Esophagus muscularis mucosa (tissue), 4 donors: ENCODE data around the gene GNB1.

Experiments used
- CTCF ChIP-seq, 3 experiments: fragments of 200-600 bp in 2 of 3; fragments of 450-650 bp in 1 of 3; sonication (generic) in 2 of 3; IDR thresholded peaks; one replicate each; pipeline ENCODE4 v1.5.1; 2017 to 2019; ENCODE audit warnings: antibody characterized with exemption in 3 of 3, mild to moderate bottlenecking in 2 of 3, moderate library complexity in 1 of 3
- EP300 ChIP-seq: sonication (generic); formaldehyde crosslinking; IDR thresholded peaks from one replicate; pipeline ENCODE4 v1.6.1; 2017; ENCODE audit warnings: antibody characterized with exemption
- POLR2A ChIP-seq: fragments of 450-650 bp; IDR thresholded peaks from one replicate; pipeline ENCODE4 v1.6.1; 2017; ENCODE audit warnings: antibody characterized with exemption, moderate library complexity, mild to moderate bottlenecking, low read depth
- POLR2AphosphoS5 ChIP-seq, 2 donors: sonication (generic); formaldehyde crosslinking; IDR thresholded peaks; one replicate each; pipeline ENCODE4 v1.6.1; 2017; ENCODE audit warnings: antibody characterized with exemption in 2 of 2

DNA sequence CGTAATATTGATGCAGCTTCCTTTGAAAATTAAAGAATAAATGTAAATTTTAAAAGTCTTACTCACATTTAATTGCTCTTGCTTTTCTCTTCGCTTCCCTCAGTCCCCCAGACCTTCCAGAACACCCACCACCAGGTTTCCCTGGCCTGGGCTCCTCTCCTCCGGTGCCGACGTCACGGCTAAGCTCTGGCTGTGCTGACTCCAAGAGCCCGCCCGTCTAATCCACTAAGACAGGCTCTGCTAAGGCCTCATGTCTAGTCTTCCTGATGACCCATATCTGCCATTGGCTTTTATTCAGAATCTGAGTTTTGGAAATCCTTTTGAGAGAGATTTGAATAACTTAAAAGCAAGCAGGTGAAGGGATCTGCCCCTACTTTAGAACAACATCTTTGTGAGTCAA lies 58.7 kb downstream of the GNB1 start:
- TF ChIP-seq EP300 (no peak), POLR2A (no peak), CTCF (IDR thresholded peaks at IDR 0.05) (no peak), POLR2AphosphoS5 (IDR thresholded peaks at IDR 0.05) (no peak)
